Neural progenitor cell (in vitro differentiated cells): Measurements from ENCODE around the gene PDE1A. TPM values are rescaled to one million over a fixed set of nuclear protein-coding genes. Genes with fewer than 3 reads are reported as not detected.
"Not testable (repeated sequence)": the region's sequence is repeated elsewhere in the genome, so short reads cannot be mapped to it uniquely, and the experiment has no call there.

Experiments used
- DNase-seq: peaks from one replicate; pipeline ENCODE4 v3.0.0-alpha.2; 2016; ENCODE audit warnings: low spot score
- H2AFZ ChIP-seq: fragments of 200-600 bp; sonication (generic); replicated peaks from 2 replicates; pipeline ENCODE4 v1.6.1; 2016; ENCODE audit warnings: antibody characterized with exemption
- H3F3A ChIP-seq: fragments of 200-600 bp; sonication (generic); 2 replicates; pipeline ENCODE4 v1.6.1; 2016; ENCODE audit warnings: antibody characterized with exemption, low read depth
- H3K27ac ChIP-seq: fragments of 200-600 bp; sonication (generic); 2 replicates; pipeline ENCODE4 v1.5.1; 2016; ENCODE audit warnings: mild to moderate bottlenecking
- H3K27me3 ChIP-seq: fragments of 200-600 bp; sonication (generic); 2 replicates; pipeline ENCODE4 v1.6.1; 2016; ENCODE audit warnings: mild to moderate bottlenecking, moderate library complexity
- H3K36me3 ChIP-seq: fragments of 200-600 bp; sonication (generic); 2 replicates; pipeline ENCODE4 v1.5.1; 2016
- H3K4me1 ChIP-seq: fragments of 200-600 bp; sonication (generic); 2 replicates; pipeline ENCODE4 v1.6.1; 2016; ENCODE audit warnings: mixed run types
- H3K4me2 ChIP-seq: fragments of 200-600 bp; sonication (generic); 2 replicates; pipeline ENCODE4 v1.6.1; 2016
- H3K4me3 ChIP-seq: fragments of 200-600 bp; sonication (generic); 2 replicates; pipeline ENCODE4 v1.5.1; 2016
- H3K79me2 ChIP-seq: fragments of 200-600 bp; sonication (generic); 2 replicates; pipeline ENCODE4 v1.6.1; 2016; ENCODE audit warnings: low read depth
- H3K9ac ChIP-seq: fragments of 200-600 bp; sonication (generic); 2 replicates; pipeline ENCODE4 v1.6.1; 2016
- H3K9me3 ChIP-seq: fragments of 200-600 bp; sonication (generic); 2 replicates; pipeline ENCODE4 v1.5.1; 2016; ENCODE audit warnings: low read depth
- H4K20me1 ChIP-seq: fragments of 200-600 bp; sonication (generic); 2 replicates; pipeline ENCODE4 v1.6.1; 2016; ENCODE audit warnings: low read depth
- H3K27ac Mint-ChIP-seq: 3 replicates; pipeline ENCODE4 v1.8.0; 2021; ENCODE audit warnings: mixed read lengths
- H3K27me3 Mint-ChIP-seq: 2 replicates; pipeline ENCODE4 v1.8.0; 2022; ENCODE audit warnings: low read depth, mild to moderate bottlenecking, inconsistent platforms, moderate library complexity, mixed read lengths; ENCODE audit not compliant: insufficient read depth
- H3K36me3 Mint-ChIP-seq: 3 replicates; pipeline ENCODE4 v1.8.0; 2021; ENCODE audit warnings: mixed read lengths
- H3K4me1 Mint-ChIP-seq: 3 replicates; pipeline ENCODE4 v1.8.0; 2021; ENCODE audit warnings: mixed read lengths
- H3K4me3 Mint-ChIP-seq: 3 replicates; pipeline ENCODE4 v1.8.0; 2021; ENCODE audit warnings: mild to moderate bottlenecking, moderate library complexity, mixed read lengths
- H3K9me3 Mint-ChIP-seq: 3 replicates; pipeline ENCODE4 v1.8.0; 2020; ENCODE audit warnings: mixed read lengths
- EZH2 ChIP-seq: fragments of 200-600 bp; sonication (generic); IDR thresholded peaks from 2 replicates; pipeline ENCODE4 v1.6.1; 2017; ENCODE audit warnings: antibody characterized with exemption, mild to moderate bottlenecking, moderate library complexity
- EZH2phosphoT487 ChIP-seq: fragments of 200-600 bp; sonication (generic); IDR thresholded peaks from 2 replicates; pipeline ENCODE4 v1.6.1; 2017; ENCODE audit warnings: antibody characterized with exemption
- total RNA-seq: library from RNA; depleted of rRNA; stranded (reverse); fragments of >200 nt; gene quantifications from 2 replicates; pipeline ENCODE4 v1.2.3, GENCODE V29; 2015; ENCODE audit warnings: low replicate concordance
- TF ChIP-seq, protein P1 (sequence below): fragments of 200-600 bp; sonication (generic); IDR thresholded peaks from 2 replicates; pipeline ENCODE4 v1.5.1; 2017; ENCODE audit warnings: antibody characterized with exemption, mild to moderate bottlenecking

Gene PDE1A
- total RNA-seq, 1 donor from 2014 or later = not detected

DNA sequence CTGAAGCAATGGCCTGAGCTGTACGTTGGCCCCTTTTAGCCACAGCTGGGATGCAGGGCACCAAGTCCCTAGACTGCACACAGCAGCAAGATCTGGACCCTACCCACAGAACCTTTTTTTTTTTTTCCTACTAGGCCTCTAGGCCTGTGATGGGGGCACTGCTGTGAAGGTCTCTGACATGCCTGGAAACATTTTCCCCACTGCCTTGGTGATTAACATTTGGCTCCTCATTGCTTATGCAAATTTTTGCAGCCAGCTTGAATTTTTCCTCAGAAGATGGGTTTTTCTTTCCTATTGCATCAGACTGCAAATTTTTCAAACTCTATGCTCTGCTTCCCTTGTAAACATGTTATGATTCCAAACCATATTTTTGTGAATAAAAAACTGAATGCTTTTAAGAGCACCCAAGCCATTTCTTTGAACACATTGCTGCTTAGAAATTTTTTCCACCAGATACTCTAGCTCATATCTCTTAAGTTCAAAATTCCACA is 33.5 kb downstream of the PDE1A start:
- H3K27me3 Mint-ChIP-seq = peaks cover 6% of the 10 kb centered on the region
- H3K27ac ChIP-seq = no peak overlapping the region
- H3K27ac Mint-ChIP-seq = no peak overlapping the region
- no peak overlapping the region for H2AFZ ChIP-seq
- H3K4me2 ChIP-seq = no peak overlapping the region
- TF ChIP-seq, protein P1, sequence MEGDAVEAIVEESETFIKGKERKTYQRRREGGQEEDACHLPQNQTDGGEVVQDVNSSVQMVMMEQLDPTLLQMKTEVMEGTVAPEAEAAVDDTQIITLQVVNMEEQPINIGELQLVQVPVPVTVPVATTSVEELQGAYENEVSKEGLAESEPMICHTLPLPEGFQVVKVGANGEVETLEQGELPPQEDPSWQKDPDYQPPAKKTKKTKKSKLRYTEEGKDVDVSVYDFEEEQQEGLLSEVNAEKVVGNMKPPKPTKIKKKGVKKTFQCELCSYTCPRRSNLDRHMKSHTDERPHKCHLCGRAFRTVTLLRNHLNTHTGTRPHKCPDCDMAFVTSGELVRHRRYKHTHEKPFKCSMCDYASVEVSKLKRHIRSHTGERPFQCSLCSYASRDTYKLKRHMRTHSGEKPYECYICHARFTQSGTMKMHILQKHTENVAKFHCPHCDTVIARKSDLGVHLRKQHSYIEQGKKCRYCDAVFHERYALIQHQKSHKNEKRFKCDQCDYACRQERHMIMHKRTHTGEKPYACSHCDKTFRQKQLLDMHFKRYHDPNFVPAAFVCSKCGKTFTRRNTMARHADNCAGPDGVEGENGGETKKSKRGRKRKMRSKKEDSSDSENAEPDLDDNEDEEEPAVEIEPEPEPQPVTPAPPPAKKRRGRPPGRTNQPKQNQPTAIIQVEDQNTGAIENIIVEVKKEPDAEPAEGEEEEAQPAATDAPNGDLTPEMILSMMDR = no peak
- no peak for TF ChIP-seq EZH2
- no peak for TF ChIP-seq EZH2phosphoT487
- H3K4me1 ChIP-seq = no peaks in the 10 kb centered on the region
- no peaks in the 10 kb centered on the region for H3K79me2 ChIP-seq
- no peak for DNase-seq
- H3K36me3 ChIP-seq = no peaks in the 10 kb centered on the region
- peaks cover 12% of the 10 kb centered on the region for H3K36me3 Mint-ChIP-seq
- peaks cover 2% of the 10 kb centered on the region for H3K4me1 Mint-ChIP-seq
- no peaks in the 10 kb centered on the region for H3K27me3 ChIP-seq
- H3K4me3 Mint-ChIP-seq = no peak overlapping the region
- H3K9me3 Mint-ChIP-seq = peaks cover 13% of the 10 kb centered on the region
- no peak overlapping the region for H3K9ac ChIP-seq
- H3F3A ChIP-seq = no peaks in the 10 kb centered on the region
- no peaks in the 10 kb centered on the region for H4K20me1 ChIP-seq
- no peak overlapping the region for H3K4me3 ChIP-seq
- no peaks in the 10 kb centered on the region for H3K9me3 ChIP-seq

DNA sequence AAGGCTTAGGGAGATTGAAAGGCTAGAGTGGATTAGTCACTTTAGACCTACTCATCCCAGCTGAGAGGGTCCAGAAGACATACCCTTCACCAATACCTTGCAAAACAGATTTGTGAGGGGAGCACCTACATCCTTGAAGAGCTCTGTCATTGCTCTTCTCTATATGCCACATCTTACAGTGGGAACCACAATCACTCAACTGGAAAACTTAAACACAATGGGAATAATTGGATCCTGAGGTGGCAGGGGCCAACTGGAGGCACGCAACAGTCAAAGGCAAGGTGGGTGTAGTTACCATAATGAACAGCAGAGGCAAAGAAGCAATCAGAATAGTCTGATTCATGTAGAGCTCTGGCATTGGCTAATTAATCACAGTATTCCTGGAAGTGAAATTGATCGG is 35.4 kb downstream of the PDE1A start:
- Mint-ChIP-seq H3K27me3 (peaks cover 6% of the 10 kb centered on the region), H3K36me3 (peaks cover 15% of the 10 kb centered on the region), H3K9me3 (peaks cover 24% of the 10 kb centered on the region), H3K27ac (no peak overlapping the region), H3K4me1 (peaks cover 2% of the 10 kb centered on the region), H3K4me3 (no peak overlapping the region)
- Histone ChIP-seq H3K27me3 (no peaks in the 10 kb centered on the region), H3K36me3 (no peaks in the 10 kb centered on the region), H2AFZ (no peak overlapping the region), H3K79me2 (no peaks in the 10 kb centered on the region), H3F3A (no peaks in the 10 kb centered on the region), H3K9ac (no peak overlapping the region), H3K27ac (no peak overlapping the region), H3K4me3 (no peak overlapping the region), H3K4me1 (no peaks in the 10 kb centered on the region), H4K20me1 (no peaks in the 10 kb centered on the region), H3K9me3 (no peaks in the 10 kb centered on the region), H3K4me2 (no peak overlapping the region)
- TF ChIP-seq EZH2phosphoT487 (no peak), EZH2 (no peak)
- TF ChIP-seq, protein P1 = no peak
- DNase-seq = no peak

DNA sequence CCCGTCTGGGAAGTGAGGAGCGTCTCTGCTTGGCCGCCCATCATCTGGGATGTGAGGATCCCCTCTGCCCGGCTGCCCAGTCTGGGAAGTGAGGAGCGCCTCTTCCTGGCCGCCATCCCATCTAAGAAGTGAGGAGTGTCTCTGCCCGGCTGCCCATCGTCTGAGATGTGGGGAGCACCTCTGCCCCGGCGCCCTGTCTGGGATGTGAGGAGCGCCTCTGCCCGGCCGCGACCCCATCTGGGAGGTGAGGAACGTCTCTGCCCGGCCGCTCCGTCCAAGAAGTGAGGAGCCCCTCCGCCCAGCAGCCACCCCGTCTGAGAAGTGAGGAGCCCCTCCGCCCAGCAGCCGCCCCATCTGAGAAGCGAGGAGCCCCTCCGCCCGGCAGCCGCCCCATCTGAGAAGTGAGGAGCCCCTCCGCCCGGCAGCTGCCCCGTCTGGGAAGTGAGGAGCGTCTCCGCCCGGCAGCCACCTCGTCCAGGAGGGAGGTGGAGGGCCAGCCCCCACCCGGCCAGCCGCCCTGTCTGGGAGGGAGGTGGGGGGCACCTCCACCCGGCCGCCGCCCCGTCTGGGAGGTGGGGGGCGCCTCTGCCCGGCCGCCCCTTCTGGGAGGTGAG is 40.5 kb downstream of the PDE1A start:
- DNase-seq, H3K27ac ChIP-seq, H3K4me1 ChIP-seq, H3K4me3 Mint-ChIP-seq, H3K36me3 ChIP-seq, H2AFZ ChIP-seq, H3K27me3 ChIP-seq, H3K4me1 Mint-ChIP-seq, H3K9me3 ChIP-seq, H3K27me3 Mint-ChIP-seq, H3K9ac ChIP-seq, H4K20me1 ChIP-seq, H3K79me2 ChIP-seq, H3K27ac Mint-ChIP-seq, H3F3A ChIP-seq, H3K4me2 ChIP-seq, H3K4me3 ChIP-seq: not testable (repeated sequence)
- Mint-ChIP-seq H3K9me3 (peaks cover 40% of the 10 kb centered on the region), H3K36me3 (peaks cover 18% of the 10 kb centered on the region)

DNA sequence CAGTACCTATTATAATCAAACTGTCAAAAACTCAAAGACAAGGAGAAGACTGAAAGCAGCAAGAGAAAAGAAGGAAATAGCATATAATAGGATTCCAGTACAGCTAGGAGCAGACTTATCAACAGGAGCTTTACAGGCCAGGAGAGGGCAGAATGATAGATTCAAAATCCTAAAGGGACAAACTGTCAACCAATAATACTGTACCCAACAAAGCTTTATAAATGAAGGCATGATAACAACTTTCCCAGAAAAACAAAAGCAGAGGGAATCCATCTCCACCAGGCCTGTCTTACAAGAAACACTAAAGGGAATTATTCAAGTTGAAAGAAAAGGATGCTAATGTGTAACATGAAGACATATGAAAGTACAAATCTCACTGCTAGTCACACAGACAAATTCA is 42.0 kb downstream of the PDE1A start:
- H3K36me3 Mint-ChIP-seq = peaks cover 21% of the 10 kb centered on the region
- Histone ChIP-seq H3K4me1 (no peaks in the 10 kb centered on the region), H4K20me1 (no peaks in the 10 kb centered on the region), H3K36me3 (no peaks in the 10 kb centered on the region), H3K27ac (no peak overlapping the region), H3K79me2 (no peaks in the 10 kb centered on the region), H2AFZ (no peak overlapping the region), H3K9ac (no peak overlapping the region), H3K4me3 (no peak overlapping the region), H3F3A (no peaks in the 10 kb centered on the region), H3K27me3 (no peaks in the 10 kb centered on the region), H3K9me3 (peaks cover 6% of the 10 kb centered on the region), H3K4me2 (no peak overlapping the region)
- no peaks in the 10 kb centered on the region for H3K4me1 Mint-ChIP-seq
- H3K9me3 Mint-ChIP-seq = peaks cover 34% of the 10 kb centered on the region
- TF ChIP-seq EZH2phosphoT487 (no peak), EZH2 (no peak)
- TF ChIP-seq, protein P1 = no peak
- no peak overlapping the region for H3K4me3 Mint-ChIP-seq
- H3K27me3 Mint-ChIP-seq = peaks cover 2% of the 10 kb centered on the region
- DNase-seq = no peak
- H3K27ac Mint-ChIP-seq = no peak overlapping the region
